ENCODE measurements around the gene SGO1. TPM values are rescaled to one million over a fixed set of nuclear protein-coding genes. Genes with fewer than 3 reads are reported as not detected.

The SGO1 gene
- total and polyA plus RNA-seq, 5 donors from 2014 or later, result 0.56 to 2.7 (median 2.1) TPM

DNA sequence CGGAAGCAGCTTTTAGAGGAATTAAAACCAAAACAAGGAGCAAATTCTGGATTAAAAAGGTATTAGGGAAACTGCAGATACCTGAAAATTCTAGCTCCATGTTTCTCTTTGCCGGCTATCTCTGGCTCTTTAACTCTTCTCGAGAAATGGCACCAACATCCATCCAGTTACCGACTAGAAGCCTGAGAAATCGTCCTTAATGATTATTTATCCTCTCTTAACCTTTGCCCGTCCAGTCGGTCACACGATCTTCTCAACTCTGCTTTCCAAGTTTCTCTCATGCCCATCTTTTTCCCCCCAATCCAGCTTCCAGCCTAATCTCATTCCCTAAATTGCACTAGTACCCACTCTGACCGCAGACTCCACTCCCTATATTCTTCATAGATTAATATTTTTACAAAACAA, 596 bp upstream of the SGO1 start:
- Histone ChIP-seq H3K36me3 (ENCODE audit: control insufficient read depth, insufficient read depth, low read length) (no peaks in the 10 kb centered on the region), H3K27ac (ENCODE audit: insufficient read depth, low read length, poor library complexity, severe bottlenecking) (peak overlapping the region; percentile 99), H3K27me3 (ENCODE audit: control insufficient read depth, insufficient read depth, low read length) (no peaks in the 10 kb centered on the region), H3K9me3 (ENCODE audit: control insufficient read depth in 2 of 2, low read length in 2 of 2) (no peaks in the 10 kb centered on the region), H3K4me3 (ENCODE audit: low read depth, low read length) (peak overlapping the region; percentile 98), H3K4me1 (ENCODE audit: control insufficient read depth, insufficient read depth, low read length, poor library complexity, severe bottlenecking) (peaks cover 20% of the 10 kb centered on the region)
- Mint-ChIP-seq H3K27me3 (no peaks in the 10 kb centered on the region), H3K36me3 (no peaks in the 10 kb centered on the region), H3K4me3 (no peak overlapping the region), H3K4me1 (peaks cover 3 to 18% (median 6%) of the 10 kb centered on the region in 4 donors), H3K27ac (no peak overlapping the region), H3K9me3 (no peaks in the 10 kb centered on the region)
- no peak for DNase-seq
- no peak for ATAC-seq (ENCODE audit: low read depth in 2 of 2)

GRCh38 chr3:20185331-20185678, 701 bp downstream of the SGO1 start:
- peak overlapping the region; percentile 99 for H3K27ac ChIP-seq (ENCODE audit: insufficient read depth, low read length, poor library complexity, severe bottlenecking)
- peaks cover 20% of the 10 kb centered on the region for H3K4me1 ChIP-seq (ENCODE audit: control insufficient read depth, insufficient read depth, low read length, poor library complexity, severe bottlenecking)
- Mint-ChIP-seq H3K36me3 (no peaks in the 10 kb centered on the region), H3K27me3 (no peaks in the 10 kb centered on the region), H3K9me3 (no peaks in the 10 kb centered on the region), H3K27ac (no peak overlapping the region), H3K4me3 (no peak overlapping the region), H3K4me1 (peaks cover 3 to 12% (median 6%) of the 10 kb centered on the region in 4 donors)
- H3K36me3 ChIP-seq (ENCODE audit: control insufficient read depth, insufficient read depth, low read length), result no peaks in the 10 kb centered on the region
- peak overlapping the region; percentile 95 for H3K4me3 ChIP-seq (ENCODE audit: low read depth, low read length)
- peak; percentile 4 to 75 (median 41) for DNase-seq
- no peaks in the 10 kb centered on the region for H3K27me3 ChIP-seq (ENCODE audit: control insufficient read depth, insufficient read depth, low read length)
- ATAC-seq (ENCODE audit: low read depth in 2 of 2), result no peak
- H3K9me3 ChIP-seq (ENCODE audit: control insufficient read depth in 2 of 2, low read length in 2 of 2), result no peaks in the 10 kb centered on the region

DNA sequence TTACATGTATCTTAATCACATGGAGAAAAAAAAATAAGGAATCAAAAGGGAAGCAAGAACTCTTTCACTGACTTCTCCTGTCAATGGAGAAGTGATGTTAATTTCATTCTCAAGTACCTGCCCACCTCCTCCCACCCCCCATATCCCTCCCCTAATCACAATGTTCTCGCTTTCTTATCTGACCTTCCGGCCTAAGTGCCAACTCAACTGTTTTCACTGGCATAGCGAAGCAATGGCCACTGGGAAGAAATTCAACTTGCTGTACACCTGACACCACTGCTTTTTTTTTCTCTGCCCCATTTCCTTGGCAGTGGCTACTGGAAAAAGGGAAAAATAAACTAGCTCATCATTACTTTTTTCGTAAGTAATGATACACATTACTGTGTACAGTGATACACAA, 3.8 kb downstream of the SGO1 start:
- Histone ChIP-seq H3K27ac (ENCODE audit: insufficient read depth, low read length, poor library complexity, severe bottlenecking) (no peak overlapping the region), H3K36me3 (ENCODE audit: control insufficient read depth, insufficient read depth, low read length) (no peaks in the 10 kb centered on the region), H3K9me3 (ENCODE audit: control insufficient read depth in 2 of 2, low read length in 2 of 2) (no peaks in the 10 kb centered on the region), H3K27me3 (ENCODE audit: control insufficient read depth, insufficient read depth, low read length) (no peaks in the 10 kb centered on the region), H3K4me3 (ENCODE audit: low read depth, low read length) (no peak overlapping the region), H3K4me1 (ENCODE audit: control insufficient read depth, insufficient read depth, low read length, poor library complexity, severe bottlenecking) (peaks cover 13% of the 10 kb centered on the region)
- Mint-ChIP-seq H3K9me3 (peaks cover 0 to 1% (median 0%) of the 10 kb centered on the region in 7 donors), H3K36me3 (no peaks in the 10 kb centered on the region), H3K27ac (no peak overlapping the region), H3K4me1 (peaks cover 0 to 20% (median 3%) of the 10 kb centered on the region in 4 donors), H3K4me3 (no peak overlapping the region), H3K27me3 (no peaks in the 10 kb centered on the region)
- ATAC-seq (ENCODE audit: low read depth in 2 of 2), result no peak
- DNase-seq, result no peak

- no peaks in the 10 kb centered on the region for H3K27me3 ChIP-seq (ENCODE audit: control insufficient read depth, insufficient read depth, low read length)
- no peak overlapping the region for H3K27ac ChIP-seq (ENCODE audit: insufficient read depth, low read length, poor library complexity, severe bottlenecking)
- Mint-ChIP-seq H3K36me3 (no peaks in the 10 kb centered on the region), H3K27ac (no peak overlapping the region), H3K4me1 (peaks cover 0 to 20% (median 3%) of the 10 kb centered on the region in 4 donors), H3K9me3 (peaks cover 0 to 1% (median 0%) of the 10 kb centered on the region in 7 donors), H3K4me3 (no peak overlapping the region), H3K27me3 (no peaks in the 10 kb centered on the region)
- peaks cover 6% of the 10 kb centered on the region for H3K4me1 ChIP-seq (ENCODE audit: control insufficient read depth, insufficient read depth, low read length, poor library complexity, severe bottlenecking)
- H3K4me3 ChIP-seq (ENCODE audit: low read depth, low read length), result no peak overlapping the region
- no peaks in the 10 kb centered on the region for H3K9me3 ChIP-seq (ENCODE audit: control insufficient read depth in 2 of 2, low read length in 2 of 2)
- ATAC-seq (ENCODE audit: low read depth in 2 of 2) (no peak), DNase-seq (no peak)
- H3K36me3 ChIP-seq (ENCODE audit: control insufficient read depth, insufficient read depth, low read length), result no peaks in the 10 kb centered on the region
Observed at GRCh38 chr3:20181276-20181675, 4.7 kb downstream of the SGO1 start.

DNA sequence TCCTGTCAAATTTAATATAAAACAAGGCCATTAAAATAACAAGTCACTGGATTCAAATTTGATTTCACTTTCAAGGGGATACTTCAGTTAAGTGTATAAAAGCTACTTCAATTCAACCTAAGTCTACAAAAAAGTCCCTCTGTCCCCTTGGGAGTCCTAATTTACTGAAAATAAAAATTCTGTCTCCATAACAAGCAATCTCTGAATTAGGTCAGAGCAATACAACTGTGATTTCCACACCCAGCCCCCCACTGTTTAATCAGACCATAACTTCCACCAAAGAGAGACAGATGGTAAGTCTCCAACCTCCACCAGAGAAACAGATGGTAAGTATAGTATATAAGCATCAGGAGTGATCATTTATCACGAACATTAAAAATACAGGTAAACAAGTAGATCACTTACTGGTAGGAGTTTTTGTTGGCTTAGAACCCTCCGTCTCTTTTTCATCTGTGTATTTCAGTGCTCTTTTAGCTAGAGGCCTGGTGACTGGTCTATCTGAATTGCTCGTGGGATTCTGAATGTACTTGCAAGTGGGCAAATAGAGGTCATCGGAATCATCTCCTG, 12.1 kb downstream of the SGO1 start:
- no peaks in the 10 kb centered on the region for H3K9me3 ChIP-seq (ENCODE audit: control insufficient read depth in 2 of 2, low read length in 2 of 2)
- H3K4me1 ChIP-seq (ENCODE audit: control insufficient read depth, insufficient read depth, low read length, poor library complexity, severe bottlenecking), result no peaks in the 10 kb centered on the region
- no peak overlapping the region for H3K4me3 Mint-ChIP-seq
- H3K9me3 Mint-ChIP-seq, result no peaks in the 10 kb centered on the region
- no peaks in the 10 kb centered on the region for H3K36me3 ChIP-seq (ENCODE audit: control insufficient read depth, insufficient read depth, low read length)
- H3K27ac Mint-ChIP-seq, result peak overlapping the region in 1 of 3 donors; percentile 20
- no peak for DNase-seq
- H3K4me1 Mint-ChIP-seq, result peaks cover 0 to 5% (median 0%) of the 10 kb centered on the region in 4 donors
- no peak overlapping the region for H3K27ac ChIP-seq (ENCODE audit: insufficient read depth, low read length, poor library complexity, severe bottlenecking)
- peaks cover 9% of the 10 kb centered on the region for H3K36me3 Mint-ChIP-seq
- no peaks in the 10 kb centered on the region for H3K27me3 ChIP-seq (ENCODE audit: control insufficient read depth, insufficient read depth, low read length)
- no peak for ATAC-seq (ENCODE audit: low read depth in 2 of 2)
- no peak overlapping the region for H3K4me3 ChIP-seq (ENCODE audit: low read depth, low read length)
- no peaks in the 10 kb centered on the region for H3K27me3 Mint-ChIP-seq

- Mint-ChIP-seq H3K36me3 (no peaks in the 10 kb centered on the region), H3K27me3 (no peaks in the 10 kb centered on the region), H3K4me1 (peaks cover 16 to 36% (median 25%) of the 10 kb centered on the region in 4 donors), H3K4me3 (no peak overlapping the region), H3K9me3 (peaks cover 0 to 1% (median 0%) of the 10 kb centered on the region in 7 donors), H3K27ac (no peak overlapping the region)
- Histone ChIP-seq H3K36me3 (ENCODE audit: control insufficient read depth, insufficient read depth, low read length) (no peaks in the 10 kb centered on the region), H3K9me3 (ENCODE audit: control insufficient read depth in 2 of 2, low read length in 2 of 2) (no peaks in the 10 kb centered on the region), H3K4me1 (ENCODE audit: control insufficient read depth, insufficient read depth, low read length, poor library complexity, severe bottlenecking) (peaks cover 11% of the 10 kb centered on the region), H3K27me3 (ENCODE audit: control insufficient read depth, insufficient read depth, low read length) (no peaks in the 10 kb centered on the region), H3K27ac (ENCODE audit: insufficient read depth, low read length, poor library complexity, severe bottlenecking) (no peak overlapping the region), H3K4me3 (ENCODE audit: low read depth, low read length) (no peak overlapping the region)
- ATAC-seq (ENCODE audit: low read depth in 2 of 2) (no peak), DNase-seq (no peak)
Observed at GRCh38 chr3:20161714-20162113, 24.3 kb downstream of the SGO1 start.

GRCh38 chr3:20160230-20160629, 25.8 kb downstream of the SGO1 start:
- H3K36me3 Mint-ChIP-seq, result no peaks in the 10 kb centered on the region
- H3K27ac Mint-ChIP-seq, result peak overlapping the region; percentile 3 to 48 (median 11)
- H3K9me3 Mint-ChIP-seq, result peaks cover 0 to under 1% (median 0%) of the 10 kb centered on the region in 7 donors
- peaks cover 11% of the 10 kb centered on the region for H3K4me1 ChIP-seq (ENCODE audit: control insufficient read depth, insufficient read depth, low read length, poor library complexity, severe bottlenecking)
- DNase-seq, result peak in 1 of 3 donors; percentile 39
- no peaks in the 10 kb centered on the region for H3K36me3 ChIP-seq (ENCODE audit: control insufficient read depth, insufficient read depth, low read length)
- H3K4me3 Mint-ChIP-seq, result peak overlapping the region in 1 of 4 donors; percentile 4
- peak in 1 of 2 donors; percentile 57 for ATAC-seq (ENCODE audit: low read depth in 2 of 2)
- no peaks in the 10 kb centered on the region for H3K9me3 ChIP-seq (ENCODE audit: control insufficient read depth in 2 of 2, low read length in 2 of 2)
- peak overlapping the region; percentile 28 for H3K4me3 ChIP-seq (ENCODE audit: low read depth, low read length)
- no peak overlapping the region for H3K27ac ChIP-seq (ENCODE audit: insufficient read depth, low read length, poor library complexity, severe bottlenecking)
- no peaks in the 10 kb centered on the region for H3K27me3 ChIP-seq (ENCODE audit: control insufficient read depth, insufficient read depth, low read length)
- peaks cover 16 to 32% (median 24%) of the 10 kb centered on the region in 4 donors for H3K4me1 Mint-ChIP-seq
- H3K27me3 Mint-ChIP-seq, result no peaks in the 10 kb centered on the region

GRCh38 chr3:20154928-20155327, 31.1 kb downstream of the SGO1 start:
- H3K4me3 Mint-ChIP-seq, result no peak overlapping the region
- peak overlapping the region in 1 of 3 donors; percentile 25 for H3K27ac Mint-ChIP-seq
- H3K27me3 Mint-ChIP-seq, result no peaks in the 10 kb centered on the region
- H3K4me1 ChIP-seq (ENCODE audit: control insufficient read depth, insufficient read depth, low read length, poor library complexity, severe bottlenecking), result peaks cover 1% of the 10 kb centered on the region
- H3K36me3 ChIP-seq (ENCODE audit: control insufficient read depth, insufficient read depth, low read length), result peaks cover 34% of the 10 kb centered on the region
- H3K4me1 Mint-ChIP-seq, result peaks cover 5 to 25% (median 9%) of the 10 kb centered on the region in 4 donors
- H3K27ac ChIP-seq (ENCODE audit: insufficient read depth, low read length, poor library complexity, severe bottlenecking), result no peak overlapping the region
- no peaks in the 10 kb centered on the region for H3K9me3 ChIP-seq (ENCODE audit: control insufficient read depth in 2 of 2, low read length in 2 of 2)
- H3K4me3 ChIP-seq (ENCODE audit: low read depth, low read length), result no peak overlapping the region
- H3K9me3 Mint-ChIP-seq, result no peaks in the 10 kb centered on the region
- no peak for DNase-seq
- H3K36me3 Mint-ChIP-seq, result peaks cover 13% of the 10 kb centered on the region
- H3K27me3 ChIP-seq (ENCODE audit: control insufficient read depth, insufficient read depth, low read length), result no peaks in the 10 kb centered on the region
- no peak for ATAC-seq (ENCODE audit: low read depth in 2 of 2)

All from CD4-positive, CD25-positive, alpha-beta regulatory T cell (primary cell).